ENCODE measurements around the gene PCDHGB3.
"Not testable (repeated sequence)": the region's sequence is repeated elsewhere in the genome, so short reads cannot be mapped to it uniquely, and the experiment has no call there.

Gene PCDHGB3

GRCh38 chr5:141369994-141370848 is at the start of gene PCDHGB3:
TSS of gene PCDHGB3 (plus strand) at chr5:141370242. CDS start at chr5:141370395, 153 bp downstream.
- peak; percentile 19 for DNase-seq
- in situ Hi-C loops (cut with HindIII; ENCODE audit: low pct_ligation_motif_present, low pct_unique_long_range_greater_than_20kb, low sequenced_read_pairs): no loop called here

DNA sequence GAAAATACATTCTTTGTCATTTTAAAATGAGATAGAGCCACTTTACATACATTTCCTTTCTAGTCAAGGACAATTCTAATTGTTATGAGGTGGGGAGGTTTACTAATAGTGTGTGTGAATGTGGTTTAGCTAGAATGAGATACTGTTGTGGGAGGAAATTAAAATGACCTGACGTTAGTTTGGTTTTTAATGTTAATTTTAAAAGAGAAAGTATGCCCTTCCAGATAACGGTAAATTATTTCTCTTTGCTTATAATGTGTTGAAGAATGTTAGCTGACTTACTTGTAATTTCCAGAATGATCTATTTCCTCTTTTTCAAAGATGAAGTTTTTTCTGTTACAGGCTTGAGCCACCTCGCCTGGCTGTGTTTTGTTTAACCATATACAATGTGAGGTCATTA is 47.8 kb upstream of the PCDHGB3 start:
- in situ Hi-C loops (cut with HindIII; ENCODE audit: low pct_ligation_motif_present, low pct_unique_long_range_greater_than_20kb, low sequenced_read_pairs): no loop called here
- DNase-seq: no peak

- DNase-seq: no peak
- in situ Hi-C loops (cut with HindIII; ENCODE audit: low pct_ligation_motif_present, low pct_unique_long_range_greater_than_20kb, low sequenced_read_pairs): no loop called here
Measured at GRCh38 chr5:141326088-141326854, 43.8 kb upstream of the PCDHGB3 start.

DNA sequence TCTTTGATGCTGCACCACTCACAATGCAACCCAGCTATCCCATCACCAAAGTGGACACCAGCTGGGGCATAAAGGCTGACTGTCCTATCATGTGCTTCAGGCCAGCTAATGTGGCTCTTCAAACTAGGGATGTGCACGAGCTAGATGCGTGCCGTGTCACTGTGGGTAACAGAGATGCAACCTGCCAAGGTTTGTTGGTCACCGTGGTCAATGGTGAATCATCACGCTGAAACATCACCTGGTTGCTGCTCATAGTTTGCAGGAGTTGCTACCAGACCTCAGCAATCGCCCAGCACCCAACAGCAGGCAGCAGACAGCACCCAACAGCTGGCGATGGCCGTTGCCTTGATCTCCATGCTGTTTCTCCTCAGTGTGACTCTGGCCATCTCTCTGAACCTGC is 41.8 kb upstream of the PCDHGB3 start:
- DNase-seq: no peak
- in situ Hi-C loops (cut with HindIII; ENCODE audit: low pct_ligation_motif_present, low pct_unique_long_range_greater_than_20kb, low sequenced_read_pairs): no loop called here

DNA sequence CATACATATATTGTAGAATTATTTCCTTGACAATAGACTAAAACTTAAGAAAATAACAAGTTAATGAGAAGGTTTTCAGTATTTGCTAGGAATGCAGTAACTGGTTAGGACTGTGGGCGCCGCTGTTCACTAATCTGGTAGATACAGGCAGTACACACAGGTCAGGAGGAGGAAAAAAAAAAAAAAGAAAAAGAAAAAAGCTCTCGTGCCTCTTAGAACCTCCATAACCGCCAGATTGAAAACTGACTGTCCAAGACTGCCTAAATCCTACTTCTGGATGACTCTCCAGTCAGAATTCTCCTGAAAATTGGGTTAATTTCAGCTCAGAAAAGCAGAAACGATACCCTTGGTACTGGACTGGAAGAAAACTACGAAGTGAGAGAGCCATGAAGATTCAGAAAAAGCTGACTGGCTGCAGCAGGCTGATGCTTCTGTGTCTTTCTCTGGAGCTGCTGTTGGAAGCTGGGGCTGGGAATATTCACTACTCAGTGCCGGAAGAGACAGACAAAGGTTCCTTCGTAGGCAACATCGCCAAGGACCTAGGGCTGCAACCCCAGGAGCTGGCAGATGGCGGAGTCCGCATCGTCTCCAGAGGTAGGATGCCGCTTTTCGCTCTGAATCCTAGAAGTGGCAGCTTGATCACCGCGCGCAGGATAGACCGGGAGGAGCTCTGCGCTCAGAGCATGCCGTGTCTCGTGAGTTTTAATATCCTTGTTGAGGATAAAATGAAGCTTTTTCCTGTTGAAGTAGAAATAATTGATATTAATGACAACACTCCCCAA is 39.6 kb upstream of the PCDHGB3 start, which contains the start of gene PCDHGA1:
Gene PCDHGA1, plus strand, starts transcription at position 216 of the 782 bp plus-strand sequence.
- in situ Hi-C loops (cut with HindIII; ENCODE audit: low pct_ligation_motif_present, low pct_unique_long_range_greater_than_20kb, low sequenced_read_pairs): no loop called here
- no peak for DNase-seq

DNA sequence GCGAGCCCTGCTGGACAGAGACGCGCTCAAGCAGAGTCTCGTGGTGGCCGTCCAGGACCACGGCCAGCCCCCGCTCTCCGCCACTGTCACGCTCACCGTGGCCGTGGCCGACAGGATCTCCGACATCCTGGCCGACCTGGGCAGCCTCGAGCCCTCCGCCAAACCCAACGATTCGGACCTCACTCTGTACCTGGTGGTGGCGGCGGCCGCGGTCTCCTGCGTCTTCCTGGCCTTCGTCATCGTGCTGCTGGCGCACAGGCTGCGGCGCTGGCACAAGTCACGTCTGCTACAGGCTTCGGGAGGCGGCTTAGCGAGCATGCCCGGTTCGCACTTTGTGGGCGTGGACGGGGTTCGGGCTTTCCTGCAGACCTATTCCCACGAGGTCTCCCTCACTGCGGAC is 37.5 kb upstream of the PCDHGB3 start:
- DNase-seq; in situ Hi-C loops (cut with HindIII; ENCODE audit: low pct_ligation_motif_present, low pct_unique_long_range_greater_than_20kb, low sequenced_read_pairs): not testable (repeated sequence)

GRCh38 chr5:141338538-141339306 is 31.3 kb upstream of the PCDHGB3 start, which contains the start of gene PCDHGA2:
TSS of gene PCDHGA2 (plus strand) at chr5:141338760.
- peak; percentile 42 for DNase-seq

DNA sequence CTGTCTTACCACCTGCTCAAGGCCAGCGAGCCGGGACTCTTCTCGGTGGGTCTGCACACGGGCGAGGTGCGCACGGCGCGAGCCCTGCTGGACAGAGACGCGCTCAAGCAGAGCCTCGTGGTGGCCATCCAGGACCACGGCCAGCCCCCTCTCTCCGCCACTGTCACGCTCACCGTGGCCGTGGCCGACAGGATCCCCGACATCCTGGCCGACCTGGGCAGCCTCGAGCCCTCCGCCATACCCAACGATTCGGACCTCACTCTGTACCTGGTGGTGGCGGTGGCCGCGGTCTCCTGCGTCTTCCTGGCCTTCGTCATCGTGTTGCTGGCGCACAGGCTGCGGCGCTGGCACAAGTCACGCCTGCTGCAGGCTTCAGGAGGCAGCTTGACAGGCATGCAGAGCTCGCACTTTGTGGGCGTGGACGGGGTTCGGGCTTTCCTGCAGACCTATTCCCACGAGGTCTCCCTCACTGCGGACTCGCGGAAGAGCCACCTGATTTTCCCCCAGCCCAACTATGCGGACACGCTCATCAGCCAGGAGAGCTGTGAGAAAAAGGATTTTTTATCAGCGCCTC is 29.2 kb upstream of the PCDHGB3 start:
- DNase-seq; in situ Hi-C loops (cut with HindIII; ENCODE audit: low pct_ligation_motif_present, low pct_unique_long_range_greater_than_20kb, low sequenced_read_pairs): not testable (repeated sequence)

More at GRCh38 chr5:141338538-141339306, 31.3 kb upstream of the PCDHGB3 start, which contains the start of gene PCDHGA2:
- in situ Hi-C loops (cut with HindIII; ENCODE audit: low pct_ligation_motif_present, low pct_unique_long_range_greater_than_20kb, low sequenced_read_pairs): no loop called here

DNA sequence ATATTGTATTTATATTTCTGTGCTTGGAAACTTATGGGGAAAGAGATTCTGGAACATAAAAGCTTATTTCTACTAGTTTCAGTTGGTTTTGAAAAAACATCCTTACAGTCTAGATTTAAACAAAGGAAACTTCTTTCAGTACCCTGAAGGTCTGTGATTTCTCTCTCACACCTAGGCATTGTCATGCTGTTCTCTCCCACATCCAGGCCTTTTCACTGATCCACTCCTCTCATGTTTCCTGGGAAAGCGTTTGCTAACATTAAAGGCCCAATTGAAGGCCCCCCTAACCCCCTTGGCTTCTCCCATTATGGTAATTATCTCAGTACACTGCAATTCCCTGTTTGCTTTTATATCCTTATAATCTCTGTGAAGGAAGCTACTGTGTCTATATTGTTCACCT is 27.3 kb upstream of the PCDHGB3 start:
- in situ Hi-C loops (cut with HindIII; ENCODE audit: low pct_ligation_motif_present, low pct_unique_long_range_greater_than_20kb, low sequenced_read_pairs): no loop called here
- no peak for DNase-seq

DNA sequence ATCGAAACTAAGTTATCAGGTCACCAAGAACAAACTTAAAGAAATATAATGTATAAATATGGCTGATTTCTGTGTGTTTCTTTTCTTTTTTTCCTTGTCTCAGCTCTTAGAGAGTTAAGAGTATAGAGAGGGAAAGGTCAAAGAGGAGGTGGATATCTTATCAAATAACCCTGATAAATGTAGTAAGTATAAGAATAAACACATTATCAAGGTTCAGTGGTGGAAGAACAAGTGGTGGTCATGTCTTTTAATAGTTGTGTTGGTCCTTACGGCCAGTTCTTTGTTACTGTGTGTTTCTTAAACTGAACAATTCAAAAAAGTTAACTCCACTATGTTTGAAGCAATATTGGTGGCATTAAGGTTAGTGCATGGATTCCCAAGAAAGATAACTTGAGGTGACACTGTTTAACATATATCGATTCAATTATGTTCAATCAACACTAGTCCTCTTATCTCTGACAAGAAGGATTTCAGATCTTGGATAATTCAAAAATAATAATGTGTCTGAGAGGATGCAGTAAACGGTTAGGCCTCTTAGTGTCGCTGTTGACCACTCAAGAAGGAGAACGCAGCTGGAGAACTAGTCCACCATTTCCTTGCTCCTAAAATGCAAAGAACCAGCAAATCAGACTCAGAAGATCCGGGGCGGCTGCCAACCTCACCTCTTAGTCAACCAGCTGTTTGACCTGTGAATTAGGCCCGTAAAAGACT is 26.6 kb upstream of the PCDHGB3 start, which contains the start of gene PCDHGA3:
Gene PCDHGA3, plus strand, starts transcription at position 588 of the 711 bp plus-strand sequence. CDS start 205 bp downstream, outside the sequence.
- in situ Hi-C loops (cut with HindIII; ENCODE audit: low pct_ligation_motif_present, low pct_unique_long_range_greater_than_20kb, low sequenced_read_pairs): no loop called here
- no peak for DNase-seq

DNA sequence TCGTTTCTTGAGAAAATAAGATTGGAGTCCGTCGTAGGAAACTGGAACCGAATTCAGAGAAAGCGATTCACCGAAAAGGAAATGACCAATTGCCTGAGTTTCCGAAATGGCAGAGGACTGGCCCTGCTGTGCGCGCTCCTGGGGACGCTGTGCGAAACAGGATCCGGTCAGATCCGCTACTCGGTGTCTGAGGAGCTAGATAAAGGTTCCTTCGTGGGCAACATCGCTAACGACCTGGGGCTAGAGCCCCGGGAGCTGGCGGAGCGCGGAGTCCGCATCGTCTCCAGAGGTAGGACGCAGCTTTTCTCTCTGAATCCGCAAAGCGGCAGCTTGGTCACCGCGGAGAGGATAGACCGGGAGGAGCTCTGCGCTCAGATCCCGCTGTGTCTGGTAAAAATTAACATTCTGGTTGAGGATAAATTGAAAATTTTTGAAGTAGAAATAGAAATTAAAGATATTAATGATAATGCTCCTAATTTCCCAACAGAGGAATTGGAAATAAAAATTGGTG is 26.0 kb upstream of the PCDHGB3 start:
- in situ Hi-C loops (cut with HindIII; ENCODE audit: low pct_ligation_motif_present, low pct_unique_long_range_greater_than_20kb, low sequenced_read_pairs): no loop called here
- no peak for DNase-seq

DNA sequence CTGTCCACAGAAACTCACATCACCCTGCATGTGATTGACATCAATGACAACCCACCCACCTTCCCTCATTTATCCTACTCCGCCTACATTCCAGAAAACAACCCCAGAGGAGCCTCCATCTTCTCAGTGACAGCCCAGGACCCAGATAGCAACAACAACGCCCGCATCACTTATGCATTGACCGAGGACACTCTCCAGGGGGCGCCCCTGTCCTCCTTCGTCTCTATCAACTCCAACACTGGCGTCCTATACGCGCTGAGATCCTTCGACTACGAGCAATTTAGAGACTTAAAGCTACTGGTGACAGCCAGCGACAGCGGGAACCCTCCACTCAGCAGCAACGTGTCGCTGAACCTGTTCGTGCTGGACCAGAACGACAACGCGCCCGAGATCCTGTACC is 24.7 kb upstream of the PCDHGB3 start:
- in situ Hi-C loops (cut with HindIII; ENCODE audit: low pct_ligation_motif_present, low pct_unique_long_range_greater_than_20kb, low sequenced_read_pairs): no loop called here
- no peak for DNase-seq

GRCh38 chr5:141346017-141346416 is 24.0 kb upstream of the PCDHGB3 start:
- in situ Hi-C loops (cut with HindIII; ENCODE audit: low pct_ligation_motif_present, low pct_unique_long_range_greater_than_20kb, low sequenced_read_pairs); DNase-seq: not testable (repeated sequence)

GRCh38 chr5:141349917-141350619 is 20.0 kb upstream of the PCDHGB3 start, which contains the start of gene PCDHGB1:
TSS of gene PCDHGB1 (plus strand) at chr5:141350099. CDS start at chr5:141350261, 162 bp downstream.
- in situ Hi-C loops (cut with HindIII; ENCODE audit: low pct_ligation_motif_present, low pct_unique_long_range_greater_than_20kb, low sequenced_read_pairs): no loop called here
- peak; percentile 56 for DNase-seq

GRCh38 chr5:141351591-141351990 is 18.5 kb upstream of the PCDHGB3 start:
- DNase-seq: no peak
- in situ Hi-C loops (cut with HindIII; ENCODE audit: low pct_ligation_motif_present, low pct_unique_long_range_greater_than_20kb, low sequenced_read_pairs): no loop called here

DNA sequence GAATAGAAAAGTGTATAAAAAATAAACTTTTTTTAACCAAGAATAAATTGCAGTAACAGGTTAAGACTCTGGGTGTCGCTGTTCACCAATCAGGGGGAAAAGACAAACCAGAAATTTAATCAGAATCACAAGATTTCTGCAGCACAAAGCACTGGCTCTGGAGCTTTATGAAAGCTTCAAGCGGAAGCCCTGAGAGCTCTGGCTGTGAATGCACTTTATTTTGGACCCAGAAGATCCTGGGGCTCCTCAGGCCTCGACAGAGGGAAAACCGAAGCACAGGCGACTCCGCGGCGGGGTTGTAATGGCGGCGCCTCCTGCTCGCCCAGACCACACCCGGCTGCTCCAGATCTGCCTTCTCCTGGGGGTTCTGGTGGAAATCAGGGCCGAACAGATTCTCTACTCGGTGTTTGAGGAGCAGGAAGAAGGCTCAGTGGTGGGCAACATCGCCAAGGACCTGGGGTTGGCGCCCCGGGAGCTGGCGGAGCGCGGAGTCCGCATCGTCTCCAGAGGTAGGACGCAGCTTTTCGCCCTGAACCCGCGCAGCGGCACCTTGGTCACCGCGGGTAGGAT is 15.1 kb upstream of the PCDHGB3 start, which contains the start of gene PCDHGA4:
Gene PCDHGA4, plus strand, starts transcription at position 122 of the 570 bp plus-strand sequence. Its CDS starts 87 bp downstream, at position 209.
- DNase-seq: peak; percentile 8
- in situ Hi-C loops (cut with HindIII; ENCODE audit: low pct_ligation_motif_present, low pct_unique_long_range_greater_than_20kb, low sequenced_read_pairs): no loop called here
